Measurements from ENCODE around the gene CXCL17. TPM values are rescaled to one million over a fixed set of nuclear protein-coding genes. Genes with fewer than 3 reads are reported as not detected.
"Not testable (repeated sequence)": the region's sequence is repeated elsewhere in the genome, so short reads cannot be mapped to it uniquely, and the experiment has no call there.

Gene CXCL17
- total RNA-seq = not detected in 2 replicates
- long read RNA-seq = 0 reads

GRCh38 chr19:42442833-42443232 is at the start of gene CXCL17:
Gene CXCL17, minus strand, starts transcription at chr19:42442946. Its CDS starts 114 bp downstream, at chr19:42442832.
- no peak for DNase-seq (ENCODE audit: low read depth, low spot score)
- H3K4me1 Mint-ChIP-seq = peaks cover 12% of the 10 kb centered on the region
- no peak within 1 kb of the TSS for H3K4me3 Mint-ChIP-seq
- H3K9me3 Mint-ChIP-seq = no peaks in the 10 kb centered on the region
- no peak within 1 kb of the TSS for H3K27ac Mint-ChIP-seq (ENCODE audit: unreplicated experiment)
- H3K36me3 Mint-ChIP-seq (ENCODE audit: low read depth) = no peaks in the 10 kb centered on the region
- peaks cover 2% of the 10 kb centered on the region for H3K27me3 Mint-ChIP-seq (ENCODE audit: low read depth)
- no peak for TF ChIP-seq CTCF (conservative IDR thresholded peaks at IDR 0.05)

GRCh38 chr19:42488783-42489521 is 46.2 kb upstream of the CXCL17 start:
- Mint-ChIP-seq H3K4me3 (no peak overlapping the region), H3K27me3 (ENCODE audit: low read depth) (peaks cover 55% of the 10 kb centered on the region), H3K9me3 (no peaks in the 10 kb centered on the region), H3K4me1 (peaks cover 6% of the 10 kb centered on the region), H3K27ac (ENCODE audit: unreplicated experiment) (no peak overlapping the region), H3K36me3 (ENCODE audit: low read depth) (no peaks in the 10 kb centered on the region)
- no peak for DNase-seq (ENCODE audit: low read depth, low spot score)
- TF ChIP-seq CTCF (conservative IDR thresholded peaks at IDR 0.05) = no peak

- H3K27me3 Mint-ChIP-seq (ENCODE audit: low read depth) = peaks cover 59% of the 10 kb centered on the region
- TF ChIP-seq CTCF (conservative IDR thresholded peaks at IDR 0.05) = no peak
- peaks cover 6% of the 10 kb centered on the region for H3K4me1 Mint-ChIP-seq
- DNase-seq (ENCODE audit: low read depth, low spot score) = no peak
- no peak overlapping the region for H3K27ac Mint-ChIP-seq (ENCODE audit: unreplicated experiment)
- no peaks in the 10 kb centered on the region for H3K9me3 Mint-ChIP-seq
- no peak overlapping the region for H3K4me3 Mint-ChIP-seq
- no peaks in the 10 kb centered on the region for H3K36me3 Mint-ChIP-seq (ENCODE audit: low read depth)
Measured at GRCh38 chr19:42487798-42488178, 45.0 kb upstream of the CXCL17 start.

- Mint-ChIP-seq H3K27ac (ENCODE audit: unreplicated experiment) (no peak overlapping the region), H3K9me3 (no peaks in the 10 kb centered on the region)
- no peak for DNase-seq (ENCODE audit: low read depth, low spot score)
Measured at GRCh38 chr19:42487032-42487797, 44.5 kb upstream of the CXCL17 start.

GRCh38 chr19:42485036-42485435 is 42.3 kb upstream of the CXCL17 start:
- not testable (repeated sequence) for H3K4me3 Mint-ChIP-seq; H3K36me3 Mint-ChIP-seq (ENCODE audit: low read depth); H3K9me3 Mint-ChIP-seq; H3K27ac Mint-ChIP-seq (ENCODE audit: unreplicated experiment); DNase-seq (ENCODE audit: low read depth, low spot score)
- peaks cover 51% of the 10 kb centered on the region for H3K27me3 Mint-ChIP-seq (ENCODE audit: low read depth)
- H3K4me1 Mint-ChIP-seq = peaks cover 11% of the 10 kb centered on the region

More at GRCh38 chr19:42487032-42487797, 44.5 kb upstream of the CXCL17 start:
- H3K4me1 Mint-ChIP-seq = peaks cover 6% of the 10 kb centered on the region
- H3K27me3 Mint-ChIP-seq (ENCODE audit: low read depth) = peaks cover 58% of the 10 kb centered on the region
- H3K36me3 Mint-ChIP-seq (ENCODE audit: low read depth) = no peaks in the 10 kb centered on the region
- no peak overlapping the region for H3K4me3 Mint-ChIP-seq
- TF ChIP-seq CTCF (conservative IDR thresholded peaks at IDR 0.05) = no peak
